Measurements from ENCODE around the gene C1orf115.

Gene C1orf115

GRCh38 chr1:220696226-220696862, 6.2 kb downstream of the C1orf115 start:
- Histone ChIP-seq H3F3A (ENCODE audit: low read depth) (no peaks in the 10 kb centered on the region), H3K9ac (ENCODE audit: low read depth, low read length, poor library complexity, severe bottlenecking) (no peak overlapping the region), H4K20me1 (ENCODE audit: insufficient read depth, low read length, poor library complexity, severe bottlenecking) (no peaks in the 10 kb centered on the region), H3K9me2 (replicated peaks; ENCODE audit: low read depth, low read length) (no peaks in the 10 kb centered on the region), H3K79me2 (ENCODE audit: insufficient read depth, low read length) (no peaks in the 10 kb centered on the region), H2AFZ (ENCODE audit: low read length) (no peak overlapping the region), H3K36me3 (ENCODE audit: insufficient read depth, low read length) (no peaks in the 10 kb centered on the region), H3K9me3 (ENCODE audit: insufficient read depth, low read depth, low read length) (no peaks in the 10 kb centered on the region), H3K27me3 (ENCODE audit: insufficient read depth, low read length, poor library complexity, severe bottlenecking) (peaks cover 5% of the 10 kb centered on the region), H3K4me2 (ENCODE audit: low read depth, low read length, poor library complexity, severe bottlenecking) (no peak overlapping the region), H3K4me3 (ENCODE audit: low read length, poor library complexity, severe bottlenecking) (no peak overlapping the region), H3K4me1 (ENCODE audit: insufficient read depth, low read length, poor library complexity, severe bottlenecking) (no peaks in the 10 kb centered on the region)
- TF ChIP-seq EZH2phosphoT487 (IDR thresholded peaks at IDR 0.05; ENCODE audit: borderline replicate concordance), result no peak
- no peak for TF ChIP-seq CTCF (conservative IDR thresholded peaks at IDR 0.05; ENCODE audit: low read length)

- peaks cover 5% of the 10 kb centered on the region for H3K27me3 ChIP-seq (ENCODE audit: insufficient read depth, low read length, poor library complexity, severe bottlenecking)
- no peak overlapping the region for H2AFZ ChIP-seq (ENCODE audit: low read length)
- H3K4me1 ChIP-seq (ENCODE audit: insufficient read depth, low read length, poor library complexity, severe bottlenecking), result no peaks in the 10 kb centered on the region
- H3K9me2 ChIP-seq (replicated peaks; ENCODE audit: low read depth, low read length), result no peaks in the 10 kb centered on the region
- no peak overlapping the region for H3K4me3 ChIP-seq (ENCODE audit: low read length, poor library complexity, severe bottlenecking)
- H3K4me2 ChIP-seq (ENCODE audit: low read depth, low read length, poor library complexity, severe bottlenecking), result no peak overlapping the region
- TF ChIP-seq EZH2phosphoT487 (IDR thresholded peaks at IDR 0.05; ENCODE audit: borderline replicate concordance) (no peak), CTCF (conservative IDR thresholded peaks at IDR 0.05; ENCODE audit: low read length) (no peak)
- no peak overlapping the region for H3K9ac ChIP-seq (ENCODE audit: low read depth, low read length, poor library complexity, severe bottlenecking)
- H3K79me2 ChIP-seq (ENCODE audit: insufficient read depth, low read length), result no peaks in the 10 kb centered on the region
- H3K36me3 ChIP-seq (ENCODE audit: insufficient read depth, low read length), result no peaks in the 10 kb centered on the region
- H3F3A ChIP-seq (ENCODE audit: low read depth), result no peaks in the 10 kb centered on the region
- H3K9me3 ChIP-seq (ENCODE audit: insufficient read depth, low read depth, low read length), result no peaks in the 10 kb centered on the region
- no peaks in the 10 kb centered on the region for H4K20me1 ChIP-seq (ENCODE audit: insufficient read depth, low read length, poor library complexity, severe bottlenecking)
Measured at GRCh38 chr1:220696863-220697231, 6.7 kb downstream of the C1orf115 start.

GRCh38 chr1:220697326-220697725, 7.2 kb downstream of the C1orf115 start:
- TF ChIP-seq EZH2phosphoT487 (IDR thresholded peaks at IDR 0.05; ENCODE audit: borderline replicate concordance), result no peak
- no peak for TF ChIP-seq CTCF (conservative IDR thresholded peaks at IDR 0.05; ENCODE audit: low read length)
- Histone ChIP-seq H3K4me1 (ENCODE audit: insufficient read depth, low read length, poor library complexity, severe bottlenecking) (no peaks in the 10 kb centered on the region), H3K79me2 (ENCODE audit: insufficient read depth, low read length) (no peaks in the 10 kb centered on the region), H3F3A (ENCODE audit: low read depth) (no peaks in the 10 kb centered on the region), H2AFZ (ENCODE audit: low read length) (no peak overlapping the region), H3K9me3 (ENCODE audit: insufficient read depth, low read depth, low read length) (no peaks in the 10 kb centered on the region), H3K36me3 (ENCODE audit: insufficient read depth, low read length) (no peaks in the 10 kb centered on the region), H3K27me3 (ENCODE audit: insufficient read depth, low read length, poor library complexity, severe bottlenecking) (peaks cover 5% of the 10 kb centered on the region), H3K9ac (ENCODE audit: low read depth, low read length, poor library complexity, severe bottlenecking) (no peak overlapping the region), H3K4me2 (ENCODE audit: low read depth, low read length, poor library complexity, severe bottlenecking) (no peak overlapping the region), H4K20me1 (ENCODE audit: insufficient read depth, low read length, poor library complexity, severe bottlenecking) (no peaks in the 10 kb centered on the region), H3K9me2 (replicated peaks; ENCODE audit: low read depth, low read length) (no peaks in the 10 kb centered on the region), H3K4me3 (ENCODE audit: low read length, poor library complexity, severe bottlenecking) (no peak overlapping the region)
